NCI-H1436 (cell line): ENCODE results near the gene MCF2L2.

Source experiments
- DNase-seq: peaks from one replicate; lab custom pipeline; 2025; lab: John Stamatoyannopoulos, UW

MCF2L2 gene

DNA sequence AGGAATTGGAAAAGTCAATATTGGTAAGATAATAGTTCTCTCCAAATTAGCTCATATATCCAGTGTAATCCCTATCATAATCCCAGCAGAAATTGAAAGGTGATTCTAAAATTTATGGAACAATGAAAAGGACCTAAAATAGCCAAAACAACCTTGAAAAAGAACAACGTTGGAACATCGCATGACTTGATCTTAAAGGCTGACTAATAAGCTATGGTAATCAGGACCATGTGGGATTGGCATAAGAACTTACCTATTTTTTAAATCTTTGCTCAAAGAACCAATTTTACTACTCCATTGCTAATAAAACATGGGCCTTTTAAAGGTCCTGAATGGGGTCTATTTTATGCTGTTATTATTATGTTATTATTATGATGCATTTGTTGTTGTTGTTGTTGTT lies 134.5 kb downstream of the MCF2L2 start:
- no peak for DNase-seq

DNA sequence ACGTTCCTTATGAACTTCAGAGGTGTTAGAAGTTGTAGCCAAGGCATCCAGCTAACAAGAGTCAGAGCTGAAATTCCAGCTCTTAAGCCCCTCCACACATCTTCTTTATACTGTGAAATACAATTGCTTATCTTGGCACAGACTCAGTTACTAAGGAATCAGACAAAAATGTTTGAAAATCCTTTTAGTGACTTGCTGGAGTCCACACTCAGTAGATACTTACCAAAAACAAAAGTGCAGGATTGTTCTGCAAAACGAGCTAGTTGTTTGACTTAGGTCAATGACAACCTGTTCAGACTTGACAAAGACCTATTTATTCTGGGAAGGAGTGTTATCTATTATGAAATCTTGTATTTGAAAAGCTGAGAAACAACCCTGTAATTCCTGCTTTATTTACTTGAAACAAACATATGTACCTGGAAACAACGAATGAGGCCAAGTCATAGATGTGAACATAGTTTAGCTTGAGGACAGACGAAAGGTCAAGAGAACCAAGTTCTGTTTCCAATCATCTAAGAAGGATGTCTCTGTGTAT lies 136.9 kb downstream of the MCF2L2 start:
- DNase-seq, result no peak

DNA sequence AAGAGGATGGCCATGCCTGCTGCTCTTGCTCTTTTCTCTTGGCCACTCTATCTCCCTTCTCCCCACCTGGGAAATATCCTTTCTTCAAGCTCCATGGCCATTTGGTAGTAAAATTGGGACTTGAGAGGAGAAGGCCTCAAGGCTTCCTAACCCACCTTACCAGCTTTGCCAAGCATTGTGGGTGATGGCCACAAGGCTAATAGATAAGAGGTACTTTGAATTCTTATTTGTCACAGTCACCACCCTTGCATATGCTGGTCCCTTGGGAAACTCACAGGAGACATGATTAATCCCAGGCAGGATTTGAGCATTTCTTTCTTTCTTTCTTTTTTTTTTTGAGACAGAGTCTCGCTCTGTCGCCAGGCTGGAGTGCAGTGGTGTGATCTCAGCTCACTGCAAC lies 138.2 kb downstream of the MCF2L2 start:
- no peak for DNase-seq

DNA sequence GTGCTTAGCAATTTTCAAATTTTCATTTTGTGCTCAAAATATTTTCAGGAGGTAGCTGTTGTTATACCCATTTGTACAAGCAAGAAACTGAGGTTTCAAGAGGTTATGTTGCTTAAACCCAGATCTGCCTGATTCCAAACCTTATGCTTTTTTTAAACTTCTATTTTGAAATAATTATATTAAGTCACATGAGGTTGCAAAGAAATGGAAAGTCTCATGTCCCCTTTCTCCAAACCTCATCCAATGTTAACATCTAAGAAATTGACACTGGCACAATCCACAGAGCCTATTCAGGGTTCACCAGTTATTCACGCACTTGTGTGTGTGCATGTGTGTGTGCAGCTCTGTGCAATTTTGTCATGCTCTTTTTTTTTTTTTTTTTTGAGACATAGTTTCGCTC lies 140.3 kb downstream of the MCF2L2 start:
- no peak for DNase-seq

DNA sequence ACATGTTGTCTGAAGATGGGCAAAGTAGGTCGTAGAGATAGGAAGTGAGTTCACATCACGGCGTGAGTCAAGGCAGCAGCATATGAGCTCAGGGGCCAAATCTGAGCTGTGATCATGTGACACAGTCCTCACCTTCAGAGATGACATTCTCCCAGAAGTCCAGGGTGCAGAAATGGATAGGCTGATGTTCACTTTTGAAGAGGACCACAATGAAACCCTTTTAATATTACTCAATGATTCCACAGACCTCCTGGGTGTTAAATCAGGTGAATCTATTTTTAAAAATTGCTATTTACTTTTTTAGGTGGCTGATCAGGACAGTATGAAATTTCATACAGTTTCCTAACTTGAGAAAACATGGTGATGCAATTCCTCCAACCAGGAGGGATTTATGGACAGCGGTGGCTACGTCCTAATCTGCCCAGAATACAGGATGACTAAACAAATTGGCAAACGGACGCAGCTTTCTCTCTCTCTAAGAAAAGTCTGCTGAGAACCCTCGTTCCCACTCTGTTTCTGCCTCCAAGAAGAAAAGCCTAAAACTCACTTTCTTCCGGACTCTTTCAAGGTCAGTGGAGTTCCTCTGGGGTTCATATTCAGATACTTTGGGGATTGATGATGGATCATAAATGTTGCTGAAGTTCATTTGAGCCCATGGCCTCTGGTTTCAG lies 141.0 kb downstream of the MCF2L2 start:
- DNase-seq, result no peak

DNA sequence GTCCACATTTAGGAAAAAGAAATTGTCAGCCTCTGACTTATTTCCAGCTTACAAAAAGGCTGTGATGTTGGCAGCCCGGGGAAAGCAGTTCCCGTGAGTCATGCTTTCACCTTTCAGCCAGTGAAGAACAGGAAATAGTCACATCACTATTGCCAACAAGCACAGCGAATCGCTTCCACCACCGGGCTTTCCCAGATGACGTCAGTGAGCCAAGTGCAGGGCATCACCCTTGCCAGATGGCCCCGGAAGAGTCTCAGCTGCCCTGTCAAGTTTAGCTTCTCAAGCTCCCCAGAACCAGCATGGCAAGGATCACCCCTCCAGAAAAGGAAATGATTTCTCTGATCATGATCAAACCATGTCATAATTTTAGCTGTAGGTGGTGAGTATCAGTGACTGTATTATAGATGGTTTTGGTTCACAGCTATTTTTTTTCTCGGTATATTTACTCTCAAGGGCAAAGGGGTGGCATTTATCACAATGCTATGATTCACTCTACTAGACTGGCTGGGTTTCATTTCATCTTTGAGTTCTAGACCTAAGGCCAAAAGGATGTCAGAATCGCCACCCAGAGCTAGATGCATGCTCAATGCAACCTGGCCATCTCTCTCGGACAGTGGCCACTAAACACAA lies 142.5 kb downstream of the MCF2L2 start:
- peak; percentile 87 for DNase-seq

DNA sequence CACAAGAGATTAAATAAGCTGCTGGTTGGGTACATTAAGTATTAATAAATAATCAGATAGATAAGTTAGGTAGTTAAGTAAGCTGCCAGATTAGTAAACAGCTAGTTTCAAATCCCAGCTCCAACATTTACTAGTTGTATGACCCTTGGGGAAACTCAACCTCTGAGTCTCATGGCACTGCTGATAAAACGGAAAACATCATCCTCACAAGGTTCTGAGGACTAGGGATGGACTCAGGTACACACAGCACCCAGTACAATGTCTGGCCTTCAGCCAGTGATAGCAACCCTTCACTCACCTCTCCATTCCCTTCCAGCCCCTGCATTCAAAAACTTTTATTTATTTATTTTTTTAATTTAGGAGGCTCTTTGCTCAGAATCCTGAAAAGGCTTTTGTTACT lies 143.1 kb downstream of the MCF2L2 start:
- no peak for DNase-seq

DNA sequence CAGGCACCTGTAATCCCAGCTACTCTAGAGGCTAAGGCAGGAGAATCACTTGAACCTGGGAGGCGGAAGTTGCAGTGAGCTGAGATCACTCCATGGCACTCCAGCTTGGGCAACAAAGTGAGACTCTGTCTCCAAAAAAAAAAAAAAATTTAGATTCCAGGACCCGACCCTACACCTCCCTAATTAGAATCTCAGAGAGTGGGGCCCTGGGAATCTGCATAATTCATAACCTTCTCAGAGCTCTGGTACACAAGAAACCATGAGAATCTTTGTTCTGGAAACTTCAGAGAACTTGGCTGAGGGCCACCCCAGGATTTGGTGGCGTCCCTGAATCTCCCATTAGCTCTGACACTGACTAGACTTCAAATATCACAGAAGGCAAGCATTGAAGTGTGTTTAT lies 143.8 kb downstream of the MCF2L2 start:
- DNase-seq, result no peak

DNA sequence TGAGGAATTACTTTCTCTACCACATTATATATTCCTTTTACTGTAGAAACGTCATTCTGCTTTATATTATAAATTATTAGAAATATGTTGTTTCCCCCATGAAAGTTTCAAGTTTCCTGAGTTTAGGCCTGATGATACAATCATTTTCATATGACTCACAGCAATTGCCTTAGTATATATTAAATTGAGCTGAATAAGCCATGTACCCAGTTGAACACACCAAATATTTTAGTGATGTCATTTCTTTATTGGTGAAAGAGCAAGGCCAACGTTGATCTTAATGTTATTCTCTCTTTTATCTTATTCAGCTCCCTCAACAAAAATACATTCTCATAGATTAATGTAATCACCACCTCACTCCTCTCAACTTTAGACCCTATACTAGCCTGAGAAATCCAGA lies 144.5 kb downstream of the MCF2L2 start:
- no peak for DNase-seq

DNA sequence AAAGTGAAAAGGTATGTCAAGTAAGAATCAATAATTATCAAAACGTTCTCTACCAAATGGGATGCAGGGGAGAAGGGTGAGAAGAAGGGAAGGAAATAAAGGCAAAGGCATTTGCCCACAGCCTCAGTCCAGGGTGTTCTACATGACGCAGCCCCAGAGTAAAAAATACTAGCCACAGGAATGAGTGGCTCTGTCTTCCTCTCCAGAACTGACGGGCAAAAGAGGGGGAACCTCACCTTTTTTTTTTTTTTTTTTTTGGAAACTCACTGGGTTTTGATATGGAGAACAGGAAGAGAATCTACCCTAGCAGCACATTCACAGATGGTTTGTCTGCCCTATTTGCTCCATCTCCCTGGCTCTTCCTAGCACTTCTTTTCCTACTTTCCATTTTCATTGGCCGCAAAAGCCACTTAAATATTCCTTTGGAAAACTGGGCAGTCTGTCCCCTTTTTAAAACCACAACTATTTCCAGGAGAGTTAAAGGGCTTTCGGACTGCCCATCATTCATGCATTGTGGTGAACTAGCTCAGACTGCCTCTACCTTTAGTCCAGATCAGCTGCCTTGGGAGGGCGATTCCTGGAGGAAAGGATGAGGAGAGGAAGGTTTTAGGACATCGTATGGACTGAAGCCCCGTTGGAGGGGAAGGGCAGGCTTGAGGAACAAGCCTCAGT lies 147.2 kb downstream of the MCF2L2 start:
- no peak for DNase-seq

DNA sequence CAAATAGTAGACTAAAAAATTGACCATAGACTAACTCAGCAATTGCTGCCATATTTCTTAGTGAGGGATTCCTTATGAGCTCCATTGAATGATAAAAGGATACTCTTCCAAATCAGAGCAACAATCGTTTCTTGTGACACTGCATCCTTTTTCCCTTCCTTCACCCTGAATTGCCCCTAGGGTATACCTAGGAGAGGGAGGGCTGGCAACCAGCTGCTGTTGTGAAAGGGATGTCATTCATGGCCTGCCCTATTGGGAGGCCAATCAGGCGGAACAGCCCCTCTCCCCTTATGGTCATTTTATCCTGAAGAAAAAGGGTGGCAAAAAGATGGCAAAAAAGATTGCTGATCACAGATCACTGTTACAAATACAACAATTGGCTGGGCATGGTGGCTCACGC lies 149.0 kb downstream of the MCF2L2 start:
- DNase-seq, result peak; percentile 18

DNA sequence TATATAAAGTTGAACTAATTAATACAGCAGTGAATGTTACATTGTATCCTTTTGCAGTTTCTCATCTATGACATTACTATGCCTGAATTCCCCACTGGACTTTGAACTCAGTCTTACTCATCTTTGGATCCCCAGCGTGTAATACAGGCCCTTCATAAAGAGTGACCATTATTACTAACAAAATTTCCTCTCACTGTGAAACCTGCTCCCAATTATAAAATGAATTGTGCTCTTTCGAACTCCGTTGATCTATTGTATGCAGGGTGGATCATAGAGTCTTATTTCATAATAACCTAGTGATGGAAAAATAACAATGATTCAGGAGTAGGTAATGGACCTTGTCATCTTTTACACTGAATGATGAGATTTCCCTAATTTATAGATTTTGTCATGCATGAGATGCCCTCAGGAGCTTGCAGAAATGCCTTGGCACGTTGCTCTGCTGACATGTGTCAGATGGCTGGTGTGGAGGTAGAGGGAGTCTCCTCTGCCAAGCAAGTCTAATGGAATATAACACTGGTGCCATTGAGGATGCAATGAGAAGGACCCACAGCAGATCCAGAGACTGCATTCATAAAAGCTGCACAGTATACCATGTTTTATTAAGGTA lies 149.8 kb downstream of the MCF2L2 start:
- no peak for DNase-seq

DNA sequence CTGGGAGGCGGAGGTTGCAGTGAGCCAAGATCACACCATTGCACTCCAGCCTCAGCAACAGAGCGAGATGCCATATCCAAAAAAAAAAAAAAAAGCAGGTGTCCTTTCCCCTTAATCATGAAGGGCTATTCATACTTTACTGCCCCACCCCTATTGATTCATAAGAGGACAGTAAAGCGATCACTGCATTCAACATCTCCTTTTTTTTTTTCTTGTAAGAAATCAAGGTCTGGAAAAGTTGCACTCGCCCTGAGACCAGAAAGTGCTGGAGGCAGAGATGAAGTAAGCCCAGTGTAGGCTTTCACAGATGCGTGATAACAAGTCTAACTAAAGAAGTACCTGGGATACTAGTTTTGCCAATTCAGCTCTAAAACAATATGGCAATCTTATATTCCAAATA lies 151.2 kb downstream of the MCF2L2 start:
- DNase-seq, result no peak

DNA sequence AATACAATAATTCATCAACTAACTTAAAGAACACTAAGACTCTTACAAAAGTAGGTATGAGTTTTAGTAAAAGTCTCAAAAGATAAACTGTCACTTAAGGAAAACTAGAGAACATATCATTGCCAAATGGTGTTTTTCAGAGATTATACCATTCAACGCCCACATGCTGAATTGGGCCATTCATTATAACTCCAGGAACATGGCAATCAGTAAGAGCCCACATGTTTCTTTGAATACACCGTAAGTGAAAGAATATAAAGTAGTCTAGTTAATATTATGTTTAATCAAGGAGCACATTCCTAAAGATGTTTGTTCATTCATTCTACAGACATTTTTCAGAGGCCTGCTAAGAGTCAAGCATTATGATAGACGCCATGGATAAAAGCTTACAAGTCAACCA lies 152.5 kb downstream of the MCF2L2 start:
- no peak for DNase-seq

DNA sequence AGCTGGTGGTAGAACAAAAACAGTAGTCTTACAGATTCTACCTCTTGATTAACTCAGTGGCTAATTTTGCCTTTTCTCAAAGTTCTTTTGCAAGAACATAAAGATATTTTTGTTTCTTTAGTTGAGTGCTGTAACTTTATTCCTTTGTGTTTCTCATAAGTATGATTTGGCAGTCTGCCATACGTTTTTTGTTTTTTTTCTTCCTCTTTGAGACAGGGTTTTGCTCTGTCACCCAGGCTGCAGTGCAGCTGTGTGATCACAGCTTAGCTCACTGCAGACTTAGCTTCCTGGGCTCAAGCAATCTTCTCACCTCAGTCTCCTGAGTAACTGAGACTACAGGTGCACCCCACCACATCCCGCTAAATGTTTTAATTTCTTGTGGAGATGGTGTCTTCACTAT lies 153.0 kb downstream of the MCF2L2 start:
- no peak for DNase-seq

DNA sequence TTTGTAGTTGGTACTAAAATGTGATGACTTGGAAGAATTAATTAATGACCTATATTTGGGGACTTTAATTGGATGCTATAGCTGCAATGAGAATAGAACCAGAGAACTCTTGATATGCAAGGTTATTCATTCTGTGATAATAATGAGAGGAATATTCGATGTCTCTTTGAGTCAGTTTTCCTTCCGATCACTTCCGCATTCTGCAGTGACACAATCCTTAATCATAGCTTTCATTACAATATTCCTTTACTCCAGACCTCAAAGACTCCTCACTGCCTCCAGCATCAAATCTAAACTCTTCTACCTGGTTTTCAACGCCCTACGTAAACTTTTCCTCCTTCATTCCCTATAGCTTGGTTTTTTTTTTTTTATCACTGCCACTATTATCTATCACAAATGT lies 153.8 kb downstream of the MCF2L2 start:
- DNase-seq, result no peak

DNA sequence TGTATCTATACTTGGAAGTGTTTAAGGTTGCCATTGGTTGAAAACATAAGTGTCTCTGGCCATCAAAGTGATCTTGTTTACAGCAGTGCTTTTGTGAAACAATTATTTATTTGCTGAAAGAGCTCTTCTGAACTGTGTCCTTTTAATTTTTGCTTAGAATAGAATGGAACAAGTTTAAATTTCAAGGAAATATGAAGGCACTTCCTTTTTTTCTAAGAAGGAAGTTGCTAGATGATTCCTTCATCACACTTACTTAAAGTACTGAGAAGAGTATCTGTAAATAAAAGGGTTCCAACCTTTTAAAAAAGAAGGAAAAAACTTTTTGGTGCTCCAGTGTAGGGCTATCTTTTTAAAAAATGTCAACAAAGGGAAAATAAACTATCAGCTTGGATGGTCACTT lies 155.6 kb downstream of the MCF2L2 start:
- DNase-seq, result no peak

DNA sequence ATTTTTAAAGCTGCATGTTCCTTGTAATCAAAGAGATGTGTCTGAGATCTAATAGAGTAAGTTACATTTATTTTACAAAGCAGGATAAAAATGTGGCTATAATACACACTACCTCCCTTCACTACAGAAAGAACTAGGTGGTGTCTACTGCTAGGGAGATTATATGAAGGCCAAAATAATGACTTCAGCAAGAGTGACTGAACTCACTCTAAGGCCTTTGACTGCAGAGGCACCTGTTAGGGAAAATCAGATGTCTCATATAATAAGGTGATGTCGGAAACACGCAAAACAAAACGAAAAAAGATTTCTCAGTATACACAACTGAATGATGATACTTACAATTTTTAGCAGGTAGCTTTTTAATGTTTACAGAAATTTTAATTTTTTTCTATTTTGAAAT lies 156.3 kb downstream of the MCF2L2 start:
- DNase-seq, result no peak

DNA sequence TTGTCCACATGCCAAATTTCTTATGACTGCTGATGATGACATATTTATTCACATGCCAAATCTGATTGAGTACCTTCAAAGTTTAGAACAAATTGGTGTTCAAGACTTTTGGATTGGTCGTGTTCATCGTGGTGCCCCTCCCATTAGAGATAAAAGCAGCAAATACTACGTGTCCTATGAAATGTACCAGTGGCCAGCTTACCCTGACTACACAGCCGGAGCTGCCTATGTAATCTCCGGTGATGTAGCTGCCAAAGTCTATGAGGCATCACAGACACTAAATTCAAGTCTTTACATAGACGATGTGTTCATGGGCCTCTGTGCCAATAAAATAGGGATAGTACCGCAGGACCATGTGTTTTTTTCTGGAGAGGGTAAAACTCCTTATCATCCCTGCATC lies 158.1 kb downstream of the MCF2L2 start:
- no peak for DNase-seq

DNA sequence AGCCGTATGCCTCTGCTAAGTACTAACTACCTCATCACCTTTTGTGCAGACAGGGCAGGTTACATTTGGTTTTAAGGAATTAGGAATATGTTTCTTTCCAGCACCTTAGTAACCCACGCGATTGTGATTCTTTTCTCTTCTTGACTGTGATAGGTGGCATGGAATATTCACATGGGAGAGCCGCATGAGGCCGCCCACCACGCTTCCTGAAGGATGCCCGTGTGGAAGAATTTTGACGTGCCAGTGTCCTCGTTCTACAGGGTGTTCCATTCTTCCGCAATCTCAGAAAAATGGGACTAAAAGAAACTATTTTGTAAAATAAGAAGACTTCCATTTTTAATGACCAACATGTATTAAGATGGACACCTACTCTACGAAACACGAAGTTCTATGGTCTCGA lies 159.1 kb downstream of the MCF2L2 start:
- DNase-seq, result no peak

DNA sequence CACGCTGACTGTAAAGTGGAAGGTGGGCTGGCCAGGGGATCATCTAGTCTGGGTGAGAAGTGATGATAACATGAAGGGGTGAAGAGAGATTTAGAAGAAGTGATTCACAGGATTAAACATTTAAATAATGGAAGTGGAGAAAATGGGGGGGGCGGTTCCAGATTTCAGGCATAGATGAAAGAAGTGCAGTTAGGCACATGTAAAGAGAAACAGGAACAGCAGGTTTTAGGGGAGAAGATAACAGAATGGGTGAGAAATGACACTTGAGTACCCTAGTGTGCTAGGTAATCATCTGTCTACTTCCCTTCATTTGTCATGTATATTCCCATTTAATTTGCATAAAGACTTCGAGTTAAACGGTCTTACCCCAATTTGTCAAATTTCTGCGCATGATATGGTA lies 160.1 kb downstream of the MCF2L2 start:
- peak; percentile 24 for DNase-seq

DNA sequence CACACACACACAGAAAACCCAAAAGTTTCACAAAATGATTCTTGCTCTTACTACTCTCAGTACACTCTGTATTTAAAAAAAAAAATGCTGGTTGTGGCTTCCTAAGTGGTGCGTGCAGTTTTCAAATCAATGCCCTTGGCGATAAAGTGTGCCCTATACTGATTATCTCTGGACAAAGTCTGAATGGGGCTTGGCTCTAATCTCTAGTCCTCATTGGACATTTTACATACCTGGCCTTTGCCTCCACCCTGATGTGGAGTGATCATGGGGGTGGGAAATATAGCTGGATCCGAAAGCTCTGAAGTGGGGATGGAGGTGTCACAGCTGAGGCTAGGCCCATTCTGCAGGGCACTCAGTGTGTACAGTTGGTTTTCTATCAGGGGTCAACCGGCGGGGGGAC lies 161.3 kb downstream of the MCF2L2 start:
- no peak for DNase-seq

DNA sequence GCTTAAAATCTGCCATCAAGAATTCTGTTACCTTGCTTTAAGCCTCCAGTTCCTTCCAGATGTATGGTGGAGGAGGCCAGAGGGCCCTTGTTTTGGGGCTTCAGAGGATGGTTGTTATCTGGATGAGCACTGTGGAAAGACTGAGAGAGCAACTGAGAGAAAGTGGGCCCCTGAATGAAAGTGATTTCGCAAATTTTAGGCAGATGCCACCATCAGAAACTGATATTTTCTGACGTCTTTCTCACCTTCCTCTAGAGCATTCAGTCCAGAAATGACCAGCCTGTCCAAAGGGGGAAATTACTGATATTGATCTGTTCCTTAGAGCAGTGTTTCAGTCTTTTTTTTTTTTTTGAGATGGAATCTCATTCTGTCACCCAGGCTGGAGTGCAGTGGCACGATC lies 162.0 kb downstream of the MCF2L2 start:
- DNase-seq, result no peak
